SW 1271 (cell line): ENCODE measurements around the gene GPATCH1.
"Not testable (repeated sequence)": the region's sequence is repeated elsewhere in the genome, so short reads cannot be mapped to it uniquely, and the experiment has no call there.

Source experiments
- DNase-seq, 2 experiments: peaks; one replicate each; lab custom pipeline; 2025; lab: John Stamatoyannopoulos, UW

Gene GPATCH1

DNA sequence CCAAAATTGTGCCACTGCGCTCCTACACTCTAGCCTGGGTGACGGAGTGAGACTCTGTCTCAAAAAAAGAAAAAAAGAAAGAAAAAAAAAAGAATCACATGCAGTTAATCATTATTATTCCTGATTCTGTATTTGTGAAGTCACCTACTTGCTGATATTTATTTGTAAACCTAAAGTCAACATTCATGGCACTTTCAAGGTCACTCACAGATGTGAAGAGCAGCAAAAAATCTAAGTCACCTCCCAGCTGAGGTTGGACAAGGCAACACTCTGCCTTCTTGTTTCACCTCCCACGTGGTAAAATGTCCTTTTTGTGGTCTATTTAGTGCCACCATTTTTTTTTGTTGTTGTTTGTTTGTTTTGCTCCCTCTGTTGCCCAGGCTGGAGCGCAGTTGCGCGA, 77.4 kb downstream of the GPATCH1 start:
- DNase-seq, result no peak

DNA sequence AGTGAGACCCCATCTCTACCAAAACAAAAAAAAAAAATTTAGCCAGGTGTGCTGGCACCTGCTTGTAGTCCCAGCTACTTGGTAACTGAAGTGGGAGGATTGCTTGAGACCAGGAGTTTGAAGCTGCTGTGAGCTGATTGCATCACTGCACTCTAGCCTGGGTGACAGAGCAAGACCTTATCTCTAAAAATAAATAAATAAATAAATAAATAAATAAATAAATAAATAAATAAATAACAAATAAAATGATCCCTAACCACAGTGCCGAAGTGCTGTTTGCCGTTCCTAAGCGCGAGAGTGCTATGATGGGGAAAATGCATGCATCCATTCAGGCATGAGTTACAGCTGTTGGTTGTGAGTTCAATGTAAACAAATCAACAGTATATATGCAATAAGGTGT, 78.2 kb downstream of the GPATCH1 start:
- DNase-seq, result no peak

DNA sequence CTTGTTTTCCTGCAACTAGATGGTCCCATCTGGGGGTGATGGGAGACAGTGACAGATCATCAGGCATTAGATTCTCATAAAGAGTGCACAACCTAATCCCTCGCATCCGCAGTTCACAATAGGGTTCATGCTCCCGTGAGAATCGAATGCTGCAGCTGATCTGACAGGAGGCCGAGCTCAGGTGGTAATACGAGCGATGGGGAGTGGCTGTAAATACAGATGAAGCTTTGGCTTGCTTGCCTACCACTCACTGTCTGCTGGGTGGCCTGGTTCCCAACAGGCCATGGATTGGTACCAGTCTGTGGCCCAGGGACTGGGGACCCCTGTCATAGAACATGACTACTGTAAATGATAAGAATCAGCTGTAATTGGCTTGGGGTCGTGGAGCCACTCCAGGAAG, 78.9 kb downstream of the GPATCH1 start:
- DNase-seq, result no peak

DNA sequence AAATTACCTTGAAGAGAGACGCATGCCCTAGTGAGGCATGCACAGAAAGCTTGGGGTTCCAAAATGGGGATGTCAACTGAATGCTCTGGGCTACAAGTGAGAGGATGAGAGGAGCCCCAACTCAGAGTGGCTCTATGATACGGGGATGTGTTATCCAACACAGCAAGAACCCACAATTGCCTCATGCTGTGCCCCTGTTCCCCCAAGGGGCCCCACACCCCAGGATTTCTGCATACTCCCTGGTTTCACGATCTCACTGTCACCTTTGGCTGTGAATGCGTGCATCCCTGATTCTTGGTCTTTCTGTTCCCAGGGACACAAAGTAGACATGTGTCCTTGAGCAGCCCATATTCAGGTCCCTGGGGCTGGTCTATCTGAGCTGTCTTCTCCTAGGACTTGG, 80.2 kb downstream of the GPATCH1 start:
- no peak for DNase-seq

DNA sequence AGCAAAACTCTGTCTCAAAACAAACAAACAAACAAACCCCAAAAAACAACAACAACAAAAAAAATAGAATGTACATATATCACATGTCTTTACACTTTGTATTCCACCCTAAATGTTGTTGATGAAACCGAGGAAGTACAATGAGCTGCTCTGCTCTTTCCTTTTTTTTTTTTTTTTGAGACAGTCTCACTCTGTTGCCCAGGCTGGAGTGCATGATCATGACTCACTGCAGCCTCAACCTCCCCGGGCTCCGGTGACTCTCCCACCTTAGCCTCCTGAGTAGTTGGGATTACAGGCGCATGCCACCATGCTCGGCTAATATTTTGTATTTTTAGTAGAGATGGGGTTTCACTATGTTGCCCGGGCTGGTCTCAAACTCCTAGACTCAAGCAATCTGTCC, 82.5 kb downstream of the GPATCH1 start:
- no peak for DNase-seq

DNA sequence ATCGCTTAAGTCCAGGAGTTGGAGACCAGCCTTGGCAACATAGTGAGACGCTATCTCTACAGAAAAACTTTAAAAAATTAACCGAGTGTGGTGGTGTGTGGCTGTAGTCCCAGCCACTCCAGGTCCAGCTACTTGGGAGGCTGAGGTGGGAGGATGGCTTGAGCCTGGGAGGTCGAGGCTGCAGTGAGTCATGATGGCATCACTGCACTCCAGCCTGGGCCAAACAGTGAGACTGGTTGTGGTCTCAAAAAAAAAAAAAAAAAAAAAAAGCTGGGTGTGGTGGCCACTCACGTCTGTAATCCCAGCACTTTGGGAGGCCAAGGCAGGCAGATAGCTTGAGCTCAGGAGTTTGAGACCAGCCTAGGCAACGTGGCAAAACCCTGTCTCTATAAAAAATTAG, 85.1 kb downstream of the GPATCH1 start:
- not testable (repeated sequence) for DNase-seq

DNA sequence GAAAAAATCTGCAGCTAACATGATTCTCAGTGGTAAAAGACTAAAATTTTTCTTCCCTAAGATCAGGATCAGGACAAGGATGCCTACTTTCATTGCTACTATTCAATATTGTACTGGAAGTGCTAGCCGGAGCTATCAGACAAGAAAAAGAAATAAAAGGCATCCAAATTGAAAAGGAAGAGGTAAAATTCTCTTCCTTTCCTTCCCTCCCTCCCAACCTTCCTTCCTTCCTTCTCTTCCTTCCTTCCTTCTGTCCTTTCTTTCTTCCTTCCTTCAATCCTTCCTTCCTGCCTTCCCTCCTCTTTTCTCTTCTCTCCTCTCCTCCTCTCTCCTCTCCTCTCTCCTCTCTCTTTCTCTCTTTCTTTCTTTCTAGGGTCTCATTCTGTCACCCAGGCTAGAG, 86.5 kb downstream of the GPATCH1 start:
- DNase-seq, result no peak

DNA sequence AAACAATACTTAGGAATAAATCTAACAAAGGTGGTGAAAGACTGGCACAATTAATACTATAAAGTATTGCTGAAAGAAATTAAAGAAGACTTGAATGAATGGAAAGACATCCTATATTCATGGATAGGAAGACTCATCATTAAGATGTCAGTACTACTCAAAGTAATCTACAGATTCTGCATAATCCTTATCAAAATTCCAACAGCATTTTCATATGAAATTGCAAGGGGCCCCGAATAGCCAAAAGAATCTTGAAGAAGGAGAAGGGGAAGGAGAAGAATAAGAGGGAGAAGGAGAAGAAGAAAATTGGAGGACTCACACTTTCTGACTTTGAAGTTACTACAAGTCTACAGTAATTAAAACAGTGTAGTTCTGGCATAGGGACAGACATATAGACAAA, 87.5 kb downstream of the GPATCH1 start:
- DNase-seq, result no peak

DNA sequence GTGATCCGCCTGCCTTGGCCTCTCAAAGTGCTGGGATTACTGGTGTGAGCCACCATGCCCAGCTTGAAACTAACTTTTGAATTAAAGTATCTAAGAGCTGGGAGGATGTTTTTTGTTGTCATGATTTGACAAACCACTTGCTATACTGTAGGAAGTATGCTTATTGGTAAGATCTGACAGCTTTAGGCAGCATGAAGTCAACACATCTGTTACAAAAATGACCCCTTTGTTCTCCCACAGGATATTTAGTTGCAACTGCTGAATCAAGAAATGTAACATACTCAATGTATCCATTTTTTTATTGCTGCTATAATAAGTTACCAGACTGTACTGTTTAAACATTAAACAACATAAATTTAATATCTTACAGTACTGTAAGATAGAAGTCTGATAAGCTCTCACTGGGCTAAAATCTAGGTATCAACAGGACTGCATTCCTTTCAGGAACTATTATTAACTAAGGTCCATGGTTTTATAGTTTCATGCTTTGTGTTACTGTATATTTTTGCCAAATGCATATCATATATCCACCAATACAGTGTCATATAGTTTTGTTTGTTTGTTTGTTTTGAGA, 90.3 kb downstream of the GPATCH1 start:
- no peak for DNase-seq

DNA sequence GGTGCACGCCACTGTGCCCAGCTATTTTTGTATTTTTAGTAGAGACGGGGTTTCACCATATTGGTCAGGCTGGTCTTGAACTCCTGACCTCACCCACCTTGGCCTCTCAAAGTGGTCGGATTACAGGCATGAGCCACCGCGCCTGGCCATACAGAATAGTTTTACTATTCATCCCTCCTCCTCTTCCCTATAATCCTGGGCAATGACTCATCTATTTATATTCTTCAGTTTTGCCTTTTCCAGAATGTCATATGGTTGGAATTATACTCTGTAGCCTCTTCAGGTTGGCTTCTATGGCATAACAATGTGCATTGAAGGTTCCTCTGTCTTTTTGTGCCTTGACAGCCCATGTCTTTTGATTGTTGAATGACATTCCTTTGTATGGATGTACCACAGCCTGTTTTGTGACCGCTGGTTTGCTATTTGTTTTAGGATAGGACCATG, 91.0 kb downstream of the GPATCH1 start:
- DNase-seq, result no peak

DNA sequence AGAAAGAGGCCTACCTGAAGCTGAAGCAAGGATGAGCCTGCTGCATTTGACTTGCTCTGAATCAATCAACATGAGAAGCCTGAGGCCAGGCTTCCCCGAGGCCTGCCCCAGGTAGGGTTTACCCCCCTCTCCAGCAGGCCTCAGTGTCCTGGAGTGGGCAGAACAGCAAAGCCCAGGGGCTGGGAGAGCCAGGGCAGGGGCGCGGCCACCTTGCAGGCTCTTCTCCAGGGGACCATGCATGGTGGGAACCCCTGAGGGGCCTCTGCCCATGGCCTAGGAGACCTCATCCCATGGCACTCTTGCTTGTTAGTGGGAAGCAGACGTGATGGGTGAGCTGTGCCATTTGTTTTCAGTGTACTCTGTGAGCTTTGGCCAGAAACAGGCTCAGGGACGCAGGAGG, 93.2 kb downstream of the GPATCH1 start:
- no peak for DNase-seq

DNA sequence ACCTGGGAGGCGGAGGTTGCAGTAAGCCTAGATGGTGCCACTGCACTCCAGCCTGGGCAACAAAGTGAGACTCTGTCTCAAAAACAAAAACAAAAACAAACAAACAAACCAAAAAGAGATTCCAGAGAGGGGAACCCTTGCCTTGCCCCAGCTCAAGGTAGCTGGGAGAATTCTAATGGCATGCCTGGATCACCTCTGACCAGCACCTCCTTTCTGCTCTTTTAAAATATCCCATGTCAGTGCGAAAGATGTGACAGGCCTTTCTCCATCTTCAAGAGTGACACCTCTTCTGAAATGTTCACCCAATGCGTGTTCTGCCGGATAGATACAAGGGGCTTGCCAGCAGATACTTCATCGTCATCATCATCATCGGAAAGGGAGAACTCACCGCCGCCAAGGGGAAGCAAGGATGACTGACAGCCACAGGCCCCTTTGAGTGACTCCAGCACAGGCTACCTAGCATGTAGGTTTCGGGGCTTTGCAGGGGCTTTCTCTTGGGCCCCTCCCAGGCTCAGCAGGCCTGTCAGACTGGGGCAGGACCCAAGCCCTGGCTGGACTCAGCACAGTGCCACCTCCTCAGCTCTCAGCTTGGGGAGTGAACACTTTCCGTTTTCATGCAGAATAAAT, 94.3 kb downstream of the GPATCH1 start:
- DNase-seq, result no peak

DNA sequence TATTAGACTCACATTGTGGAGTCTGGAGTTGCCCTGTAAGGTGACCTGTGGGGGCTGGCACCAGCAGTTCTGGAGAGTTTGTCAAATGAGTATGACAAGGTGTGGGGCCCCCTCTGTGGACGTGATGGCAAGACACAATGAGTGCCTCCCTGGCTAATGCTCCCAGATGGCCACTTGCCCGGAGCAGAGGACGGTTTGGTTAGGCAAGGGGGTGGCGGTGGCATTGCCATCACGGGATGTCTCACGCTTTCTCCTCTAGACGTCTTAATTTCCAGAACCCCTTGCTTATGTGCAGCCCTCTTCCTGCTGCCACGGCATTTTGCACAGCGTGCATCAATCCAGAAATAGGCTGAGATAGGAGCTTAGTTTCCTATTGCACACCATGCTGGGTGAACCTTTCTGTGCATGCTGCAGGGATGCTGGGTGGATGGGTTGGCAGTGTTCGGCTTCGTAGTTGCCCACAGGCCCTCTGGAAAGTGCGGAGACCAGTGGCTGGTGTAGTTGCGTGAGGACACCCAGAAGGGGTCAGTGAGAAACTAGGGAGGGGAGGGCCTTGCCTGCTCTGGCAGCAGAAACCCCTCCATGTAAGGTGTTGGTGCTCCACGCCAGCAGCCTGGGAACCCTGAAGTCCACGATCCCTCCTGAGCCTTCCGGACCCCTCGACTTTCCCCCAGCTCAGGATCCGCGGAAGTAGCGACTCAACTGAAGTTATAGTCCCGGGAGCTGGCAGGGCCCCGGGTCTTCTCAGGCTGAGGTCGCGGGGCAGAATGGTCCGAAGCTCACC, 95.1 kb downstream of the GPATCH1 start:
- peak in 1 of 2 experiments; percentile 39 for DNase-seq

DNA sequence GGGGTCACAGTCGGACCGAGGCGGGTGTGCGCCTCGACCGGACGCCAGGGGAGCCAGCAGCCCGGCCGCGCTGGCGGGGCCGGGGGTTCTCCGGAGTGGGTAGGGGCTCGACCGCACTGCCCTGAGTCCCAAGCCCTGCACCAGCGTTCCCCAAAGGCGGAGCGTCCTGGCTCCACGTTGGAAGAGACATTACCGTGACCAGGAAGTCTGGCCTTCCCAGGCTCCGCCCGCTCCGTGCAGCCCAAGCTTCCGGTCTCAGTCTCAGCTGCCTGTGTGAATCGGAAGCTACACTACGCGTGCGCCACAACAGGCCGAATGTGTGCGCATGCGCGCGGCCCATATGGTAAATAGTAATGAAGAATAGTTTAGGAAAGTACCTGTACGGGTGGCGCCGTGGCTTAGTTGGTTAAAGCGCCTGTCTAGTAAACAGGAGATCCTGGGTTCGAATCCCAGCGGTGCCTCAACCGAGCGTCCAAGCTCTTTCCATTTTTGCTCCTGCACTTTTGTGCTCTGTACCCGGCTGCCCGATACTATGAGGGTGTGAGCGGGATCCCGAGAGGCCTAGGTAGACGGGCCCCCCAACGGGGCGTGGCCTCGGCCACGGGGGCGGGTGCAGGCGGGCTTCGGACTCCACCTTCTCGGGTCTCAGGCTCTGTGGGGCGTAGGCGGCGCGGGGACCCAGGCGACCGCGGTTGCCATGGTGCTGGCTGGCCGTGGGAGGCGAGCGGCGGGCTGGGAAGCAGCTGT, 95.9 kb downstream of the GPATCH1 start:
- DNase-seq, result peak; percentile 87 to 98

DNA sequence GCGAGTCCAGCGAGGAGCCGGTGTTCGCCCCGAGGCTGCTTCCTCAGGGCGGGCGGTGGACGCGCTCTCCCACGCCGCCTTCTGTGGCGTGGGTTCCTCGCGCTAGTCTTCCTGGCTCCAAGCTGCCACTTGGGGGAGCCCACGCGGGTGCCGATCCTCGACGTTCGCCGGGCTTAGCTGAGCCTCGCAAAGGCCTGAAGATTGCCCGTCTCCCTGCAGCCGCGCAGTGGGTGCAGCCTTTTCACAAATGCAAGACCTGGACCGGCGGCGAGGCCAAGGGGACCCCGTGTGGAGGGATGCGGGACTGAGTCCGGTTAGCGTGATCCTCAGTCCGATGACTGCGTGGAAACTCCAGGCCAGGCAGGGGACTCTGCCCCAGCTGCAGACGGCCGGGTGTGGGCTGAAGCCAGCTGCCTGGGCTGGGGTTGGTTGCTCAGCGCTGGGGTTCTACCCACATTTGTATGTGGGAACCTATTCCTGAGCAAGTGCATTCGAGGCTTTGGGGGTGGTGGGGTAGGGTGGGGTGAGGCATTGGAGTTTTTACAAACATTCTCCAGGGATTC, 96.5 kb downstream of the GPATCH1 start:
- DNase-seq, result peak in 1 of 2 experiments; percentile 54
